GM12872 (cell line): ENCODE data around the gene IGSF22.

ENCODE experiments used
- CTCF ChIP-seq: IDR thresholded peaks from 3 replicates; pipeline ENCODE4 v1.5.1; 2011; ENCODE audit warnings: low read depth, mild to moderate bottlenecking, low read length, moderate library complexity; ENCODE audit not compliant: insufficient read depth

Gene IGSF22

GRCh38 chr11:18713646-18714442 lies 12.1 kb downstream of the IGSF22 start:
- no peak for TF ChIP-seq CTCF

GRCh38 chr11:18710545-18710944 lies 15.4 kb downstream of the IGSF22 start:
- no peak for TF ChIP-seq CTCF

GRCh38 chr11:18709414-18709813 lies 16.6 kb downstream of the IGSF22 start:
- TF ChIP-seq CTCF, result no peak

- no peak for TF ChIP-seq CTCF
These were observed 18.1 kb downstream of the IGSF22 start for GRCh38 chr11:18707811-18708340.

GRCh38 chr11:18706330-18707243 lies 19.4 kb downstream of the IGSF22 start:
- TF ChIP-seq CTCF, result no peak

GRCh38 chr11:18705651-18706281 lies 20.2 kb downstream of the IGSF22 start:
- no peak for TF ChIP-seq CTCF

GRCh38 chr11:18704698-18705097 lies 21.3 kb downstream of the IGSF22 start:
- TF ChIP-seq CTCF, result no peak
